Liver (tissue), 9 donors: ENCODE data around the gene CTPS1. TPM values are rescaled to one million over a fixed set of nuclear protein-coding genes. Genes with fewer than 3 reads are reported as not detected.
A peak's percentile ranks its signal among the peaks of the same experiment; 100 is the strongest.

Experiments used
- DNase-seq: peaks from one replicate; pipeline ENCODE4 v3.0.0-alpha.2; 2017; ENCODE audit warnings: low spot score
- H3K27ac ChIP-seq, 2 donors: one replicate each; pipeline ENCODE4 v1.7.0; 2013; ENCODE audit warnings: inconsistent platforms in 2 of 2, low read length in 2 of 2, control low read depth in 1 of 2, low read depth in 1 of 2, mild to moderate bottlenecking in 1 of 2
- H3K27me3 ChIP-seq, 4 donors: one replicate each; pipeline versions ENCODE4 v1.6.1 to v1.7.0; 2013; ENCODE audit warnings: low read length in 3 of 4, inconsistent platforms in 1 of 4, mild to moderate bottlenecking in 1 of 4, moderate library complexity in 1 of 4; ENCODE audit not compliant: control insufficient read depth in 4 of 4, insufficient read depth in 4 of 4
- H3K36me3 ChIP-seq, 4 donors: one replicate each; pipeline versions ENCODE4 v1.6.1 to v1.7.0; 2013; ENCODE audit warnings: low read length in 3 of 4, mild to moderate bottlenecking in 3 of 4, low read depth in 1 of 4, moderate library complexity in 1 of 4; ENCODE audit not compliant: control insufficient read depth in 4 of 4, insufficient read depth in 3 of 4
- H3K4me1 ChIP-seq, 4 donors: one replicate each; pipeline versions ENCODE4 v1.6.1 to v1.7.0; 2013; ENCODE audit warnings: low read length in 3 of 4, mild to moderate bottlenecking in 3 of 4, moderate library complexity in 1 of 4; ENCODE audit not compliant: control insufficient read depth in 4 of 4, insufficient read depth in 4 of 4
- H3K4me3 ChIP-seq, 3 donors: one replicate each; pipeline versions ENCODE4 v1.6.1 to v1.7.0; 2013; ENCODE audit warnings: low read length in 3 of 3, control low read depth in 1 of 3, low read depth in 1 of 3, mild to moderate bottlenecking in 1 of 3
- H3K9ac ChIP-seq, 2 donors: one replicate each; pipeline ENCODE4 v1.7.0; 2013; ENCODE audit warnings: low read length in 2 of 2, mild to moderate bottlenecking in 2 of 2, moderate library complexity in 2 of 2, control low read depth in 1 of 2, low read depth in 1 of 2
- H3K9me3 ChIP-seq, 4 donors: one replicate each; pipeline versions ENCODE4 v1.6.1 to v1.7.0; 2013; ENCODE audit warnings: low read length in 3 of 4; ENCODE audit not compliant: control insufficient read depth in 4 of 4
- ATF3 ChIP-seq: IDR thresholded peaks from 2 replicates; pipeline ENCODE4 v1.6.1; 2016; ENCODE audit warnings: antibody characterized with exemption
- CTCF ChIP-seq: fragments of 150-350 bp; IDR thresholded peaks from 2 replicates; pipeline ENCODE4 v1.5.1; 2017; ENCODE audit warnings: improper control_type of control experiment, low read depth, low read length; ENCODE audit not compliant: missing input control
- EGR1 ChIP-seq, 2 donors: IDR thresholded peaks; 2 replicates each; pipeline ENCODE4 v1.6.1; 2016 to 2018; ENCODE audit warnings: antibody characterized with exemption in 2 of 2, low read depth in 2 of 2
- FOXA1 ChIP-seq: IDR thresholded peaks from 2 replicates; pipeline ENCODE4 v1.6.1; 2016; ENCODE audit warnings: antibody characterized with exemption
- FOXA2 ChIP-seq: IDR thresholded peaks from 2 replicates; pipeline ENCODE4 v1.6.1; 2016; ENCODE audit warnings: antibody characterized with exemption
- GABPA ChIP-seq, 2 donors: IDR thresholded peaks in 1 of 2; conservative IDR thresholded peaks in 1 of 2; 2 replicates each; pipeline ENCODE4 v1.6.1; 2016; ENCODE audit warnings: antibody characterized with exemption in 2 of 2, mild to moderate bottlenecking in 1 of 2, moderate library complexity in 1 of 2
- HNF4A ChIP-seq, 2 donors: conservative IDR thresholded peaks; 2 replicates each; pipeline ENCODE4 v1.6.1; 2016; ENCODE audit warnings: antibody characterized with exemption in 2 of 2, mild to moderate bottlenecking in 2 of 2
- HNF4G ChIP-seq: IDR thresholded peaks from 2 replicates; pipeline ENCODE4 v1.6.1; 2016; ENCODE audit warnings: antibody characterized with exemption
- JUND ChIP-seq, 2 donors: IDR thresholded peaks; 2 replicates each; pipeline ENCODE4 v1.6.1; 2016; ENCODE audit warnings: antibody characterized with exemption in 2 of 2
- MAX ChIP-seq: IDR thresholded peaks from 2 replicates; pipeline ENCODE4 v1.6.1; 2016; ENCODE audit warnings: antibody characterized with exemption
- NR2F2 ChIP-seq: IDR thresholded peaks from 2 replicates; pipeline ENCODE4 v1.6.1; 2016; ENCODE audit warnings: antibody characterized with exemption
- RAD21 ChIP-seq, 2 donors: IDR thresholded peaks; 2 replicates each; pipeline ENCODE4 v1.6.1; 2016; ENCODE audit warnings: antibody characterized with exemption in 2 of 2, mild to moderate bottlenecking in 2 of 2
- REST ChIP-seq: IDR thresholded peaks from 2 replicates; pipeline ENCODE4 v1.6.1; 2016; ENCODE audit warnings: antibody characterized with exemption, mild to moderate bottlenecking
- RXRA ChIP-seq, 2 donors: IDR thresholded peaks; 2 replicates each; pipeline ENCODE4 v1.6.1; 2017 to 2018; ENCODE audit warnings: antibody characterized with exemption in 2 of 2, mild to moderate bottlenecking in 1 of 2
- SP1 ChIP-seq: IDR thresholded peaks from 2 replicates; pipeline ENCODE4 v1.6.1; 2018; ENCODE audit warnings: antibody characterized with exemption, mild to moderate bottlenecking
- TAF1 ChIP-seq: conservative IDR thresholded peaks from 2 replicates; pipeline ENCODE4 v1.6.1; 2016; ENCODE audit warnings: antibody characterized with exemption, mild to moderate bottlenecking
- YY1 ChIP-seq: IDR thresholded peaks from 2 replicates; pipeline ENCODE4 v1.6.1; 2016; ENCODE audit warnings: antibody characterized with exemption, mild to moderate bottlenecking
- ZBTB33 ChIP-seq: IDR thresholded peaks from 2 replicates; pipeline ENCODE4 v1.6.1; 2016; ENCODE audit warnings: antibody characterized with exemption
- WGBS: extraction: QIAGEN DNeasy Blood & Tissue Kit; methylation state at CpG from one replicate; pipeline ENCODE4 v1.1.7; 2013; 5-methylcytosine and 5-hydroxymethylcytosine counted together
- polyA plus RNA-seq, 2 donors: library from polyadenylated mRNA; stranded (reverse) in 1 of 2; unstranded in 1 of 2; fragments of 200-250 nt in 1 of 2; fragments of >200 nt in 1 of 2; fragmentation: Nextera tagmentation in 1 of 2; extraction: Ambion mirVana in 1 of 2; gene quantifications; one replicate each; pipeline versions ENCODE4 v1.2.1 to v1.2.3, GENCODE V29; 2013 to 2015
- total RNA-seq, 2 donors: library from RNA; depleted of rRNA; stranded (reverse); fragments of >200 nt; gene quantifications; one replicate each; pipeline ENCODE4 v1.2.3, GENCODE V29; 2014
- donor health status: healthy.
- donor health status: healthy.
- donor health status: healthy.
- donor health status: healthy.
- donor health status: healthy.

Gene CTPS1
- total and polyA plus RNA-seq, 4 donors = 13.6 to 46.9 (median 19.8) TPM

GRCh38 chr1:41045740-41046139 lies 66.2 kb downstream of the CTPS1 start:
- H3K36me3 ChIP-seq = peaks cover 0 to 10% (median 3%) of the 10 kb centered on the region in 4 donors
- WGBS = 53% methylated on average over 5 of the region's 5 CpGs
- peak overlapping the region in 1 of 2 donors; percentile 12 for H3K9ac ChIP-seq
- DNase-seq = no peak
- peak overlapping the region; percentile 69 to 81 for H3K27ac ChIP-seq
- H3K4me1 ChIP-seq = peaks cover 9 to 32% (median 28%) of the 10 kb centered on the region in 4 donors
- H3K27me3 ChIP-seq = no peaks in the 10 kb centered on the region
- TF ChIP-seq MAX (no peak), ZBTB33 (no peak), HNF4G (no peak), HNF4A (conservative IDR thresholded peaks at IDR 0.05) (peak; percentile 36 to 56), EGR1 (IDR thresholded peaks at IDR 0.05; ENCODE audit: low read depth in 2 of 2) (peak in 1 of 2 donors; percentile 13), RXRA (IDR thresholded peaks at IDR 0.05) (peak; percentile 27 to 46), JUND (IDR thresholded peaks at IDR 0.05) (peak in 1 of 2 donors; percentile 32), CTCF (no peak), ATF3 (no peak), SP1 (peak; percentile 14), FOXA2 (no peak), FOXA1 (no peak), YY1 (no peak), RAD21 (IDR thresholded peaks at IDR 0.05) (peak in 1 of 2 donors; percentile 27), REST (no peak), GABPA (IDR thresholded peaks at IDR 0.05 in 1 of 2, conservative IDR thresholded peaks at IDR 0.05 in 1 of 2) (no peak), NR2F2 (no peak), TAF1 (no peak)
- no peak overlapping the region for H3K4me3 ChIP-seq
- no peaks in the 10 kb centered on the region for H3K9me3 ChIP-seq
